ENCODE results near the gene CCNL2.
"Not testable (repeated sequence)": the region's sequence is repeated elsewhere in the genome, so short reads cannot be mapped to it uniquely, and the experiment has no call there.

CCNL2 gene

DNA sequence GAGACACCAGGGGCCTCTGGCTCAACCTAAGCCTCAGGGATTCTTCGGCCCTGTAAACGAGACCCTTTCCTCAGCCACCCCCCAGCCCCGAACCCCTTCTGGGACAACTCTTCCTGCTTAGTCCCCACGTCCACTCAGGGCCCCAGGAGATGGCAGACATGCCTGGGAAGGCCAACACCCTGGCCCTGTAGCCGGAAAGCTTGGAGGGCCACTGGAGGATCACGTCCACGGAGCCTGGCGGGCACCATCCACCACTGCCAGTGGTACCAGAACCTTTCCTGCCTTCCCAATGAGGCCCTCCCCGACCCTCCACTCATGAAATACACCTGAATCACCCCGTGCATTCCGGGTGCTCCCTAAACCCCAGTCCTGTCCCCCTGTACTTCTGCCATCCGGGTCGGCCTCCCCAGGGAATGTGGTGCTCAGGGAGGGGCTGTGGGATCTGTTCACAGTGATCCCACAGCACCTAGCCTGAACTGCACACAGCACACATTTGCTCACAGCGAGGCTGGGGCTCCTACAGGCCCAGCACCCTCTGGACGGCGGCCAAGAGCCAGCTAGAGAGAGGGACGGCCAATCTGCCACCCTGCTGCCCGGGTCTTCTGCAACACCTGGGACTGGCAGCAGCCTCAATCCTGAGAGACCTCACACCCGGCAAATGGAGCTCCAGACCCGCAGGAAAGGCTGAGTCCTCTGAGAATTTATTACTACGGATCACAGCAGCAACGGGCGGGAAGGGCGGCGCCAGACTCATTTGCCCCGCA is 25.9 kb downstream of the CCNL2 start:
- no peak for DNase-seq (ENCODE audit: low read depth, low spot score)

DNA sequence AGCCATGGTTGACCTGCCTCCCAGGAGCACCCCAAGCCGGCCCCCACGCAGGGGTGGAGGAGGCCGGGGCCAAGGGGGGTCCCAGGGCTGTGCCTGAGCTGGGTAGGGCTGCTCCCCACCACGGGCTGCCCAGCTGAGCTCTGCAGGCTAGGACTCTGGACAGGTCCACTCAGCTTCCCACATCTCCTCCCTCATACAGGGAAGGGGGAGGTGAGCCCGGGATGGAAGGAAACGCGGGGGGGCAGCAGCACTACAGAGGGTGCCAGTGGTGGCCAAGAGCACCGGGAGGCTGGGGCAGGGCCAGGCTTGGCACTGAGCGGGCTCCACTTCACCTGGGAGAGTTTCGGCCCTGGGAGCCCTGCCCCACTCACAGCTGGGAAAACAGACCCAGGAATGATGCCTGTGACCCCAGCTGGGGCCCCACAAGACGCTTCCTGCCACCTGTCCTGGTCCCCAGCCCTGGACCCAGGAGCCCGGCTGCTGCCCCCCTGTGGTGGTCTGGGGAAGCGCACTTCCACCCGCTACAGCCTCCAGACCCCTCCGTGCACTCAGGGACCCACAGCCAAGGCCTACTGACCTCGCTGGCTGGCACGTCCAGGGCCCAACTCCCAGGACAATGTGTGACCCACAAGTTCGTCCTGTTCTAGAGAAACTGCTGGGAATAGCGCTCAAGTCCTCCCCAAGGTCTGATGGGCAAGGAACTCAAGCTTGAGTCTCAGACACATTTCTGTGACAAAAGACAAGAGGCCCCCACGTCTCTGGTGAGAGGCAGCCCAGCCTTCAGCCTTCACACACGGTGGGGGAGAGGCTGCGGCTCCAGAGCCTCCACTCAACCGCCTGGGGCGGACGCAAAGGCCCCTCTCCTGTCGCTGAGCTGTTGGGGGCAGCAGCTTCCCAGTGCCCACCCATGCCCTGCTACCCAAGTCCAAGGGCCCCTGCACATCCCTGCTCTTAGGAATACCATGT is 27.1 kb downstream of the CCNL2 start:
- no peak for DNase-seq (ENCODE audit: low read depth, low spot score)

DNA sequence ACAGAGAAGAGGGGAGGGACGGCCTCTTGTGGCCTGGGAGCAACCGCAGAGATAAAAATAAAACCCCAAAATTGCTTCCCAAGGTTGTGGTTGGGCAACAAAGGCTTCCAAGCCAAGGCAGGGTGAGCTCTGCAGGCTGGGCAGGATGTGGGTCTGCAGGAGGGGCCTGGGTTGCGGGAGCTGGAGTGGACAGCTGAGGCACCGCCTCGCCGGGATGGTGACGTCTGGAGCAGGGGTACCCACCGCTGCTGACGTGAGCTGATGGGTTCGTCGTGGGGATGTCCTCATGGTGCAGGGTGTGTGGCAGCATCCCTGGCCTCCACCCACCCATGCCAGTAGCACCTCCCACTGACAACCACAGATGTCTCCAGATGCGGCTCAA is 27.8 kb downstream of the CCNL2 start:
- DNase-seq (ENCODE audit: low read depth, low spot score), result no peak

DNA sequence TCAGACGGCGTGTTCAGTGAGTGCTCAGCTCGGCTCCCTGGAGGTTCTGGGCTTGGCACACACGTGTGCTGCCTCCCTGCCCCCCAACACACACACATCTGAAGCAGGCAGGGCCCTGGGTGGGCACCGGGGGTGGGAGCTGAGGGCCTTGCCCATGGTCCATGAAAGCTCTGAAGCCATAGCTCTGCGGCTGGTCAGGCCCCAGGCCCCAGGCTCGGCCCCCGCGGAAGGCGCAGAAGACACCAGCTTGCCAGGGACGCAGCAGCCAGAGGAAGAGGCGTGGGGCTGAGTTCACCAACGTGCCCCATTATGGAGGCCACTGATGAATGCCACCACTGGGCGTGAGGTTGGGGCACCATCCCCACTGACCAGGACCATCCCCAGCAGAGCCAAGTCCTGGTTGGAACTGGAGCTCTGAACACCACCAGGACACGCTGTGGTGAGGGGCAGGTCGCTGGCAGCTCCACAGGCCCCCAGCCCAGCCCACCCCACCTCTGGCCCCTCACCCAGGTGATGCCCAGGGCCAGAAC is 28.3 kb downstream of the CCNL2 start:
- no peak for DNase-seq (ENCODE audit: low read depth, low spot score)

DNA sequence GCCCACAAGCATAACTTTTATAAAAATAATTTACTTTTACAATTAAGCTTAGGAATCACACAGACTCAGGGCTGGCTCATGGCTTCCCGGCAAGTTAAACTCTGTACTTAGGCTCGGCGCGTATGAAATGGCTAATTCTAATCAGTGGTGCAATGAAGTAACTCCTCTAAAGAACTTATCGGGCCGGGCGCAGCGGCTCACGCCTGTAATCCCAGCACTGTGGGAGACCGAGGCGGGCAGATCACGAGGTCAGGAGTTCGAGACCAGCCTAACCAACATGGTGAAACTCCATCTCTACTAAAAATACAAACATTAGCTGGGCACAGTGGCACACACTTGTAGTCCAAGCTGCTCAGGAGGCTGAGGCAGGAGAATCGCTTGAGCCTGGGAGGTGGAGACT is 29.0 kb downstream of the CCNL2 start:
- not testable (repeated sequence) for DNase-seq (ENCODE audit: low read depth, low spot score)

DNA sequence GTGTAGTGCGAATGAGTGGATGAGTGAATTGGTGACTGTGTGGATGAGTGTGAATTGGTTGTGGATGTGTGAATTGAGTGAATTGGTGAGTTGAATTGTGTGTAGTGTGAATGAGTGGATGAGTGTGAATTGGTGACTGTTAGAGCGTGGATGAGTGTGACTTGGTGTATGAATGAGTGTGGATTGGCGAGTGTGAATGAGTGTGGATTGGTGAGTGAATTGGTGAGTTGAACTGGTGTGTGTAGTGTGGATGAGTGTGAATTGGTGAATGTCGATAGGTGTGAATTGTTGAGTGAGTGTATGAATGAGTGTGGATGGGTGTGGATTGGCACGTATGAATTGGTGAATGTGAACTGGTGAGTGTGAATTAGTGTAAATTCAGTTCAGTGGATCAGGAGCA is 31.8 kb downstream of the CCNL2 start:
- DNase-seq (ENCODE audit: low read depth, low spot score), result no peak

DNA sequence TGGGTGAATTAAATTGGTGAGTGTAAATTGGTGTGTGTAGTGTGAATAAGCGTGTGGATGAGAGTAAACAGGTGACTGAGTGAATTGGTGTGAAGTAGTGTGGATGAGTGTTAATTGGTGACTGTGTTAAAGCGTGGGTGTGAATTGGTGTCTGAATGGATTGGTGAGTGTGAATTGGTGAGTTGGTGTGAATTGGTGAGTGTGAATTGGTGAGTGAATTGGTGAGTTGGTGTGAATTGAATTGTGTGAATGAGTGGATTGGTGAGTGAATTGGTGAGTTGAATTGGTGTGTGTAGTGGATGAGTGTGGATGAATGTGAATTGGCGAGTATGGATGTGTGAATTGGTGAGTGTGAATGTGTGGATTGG is 32.5 kb downstream of the CCNL2 start:
- DNase-seq (ENCODE audit: low read depth, low spot score), result no peak

DNA sequence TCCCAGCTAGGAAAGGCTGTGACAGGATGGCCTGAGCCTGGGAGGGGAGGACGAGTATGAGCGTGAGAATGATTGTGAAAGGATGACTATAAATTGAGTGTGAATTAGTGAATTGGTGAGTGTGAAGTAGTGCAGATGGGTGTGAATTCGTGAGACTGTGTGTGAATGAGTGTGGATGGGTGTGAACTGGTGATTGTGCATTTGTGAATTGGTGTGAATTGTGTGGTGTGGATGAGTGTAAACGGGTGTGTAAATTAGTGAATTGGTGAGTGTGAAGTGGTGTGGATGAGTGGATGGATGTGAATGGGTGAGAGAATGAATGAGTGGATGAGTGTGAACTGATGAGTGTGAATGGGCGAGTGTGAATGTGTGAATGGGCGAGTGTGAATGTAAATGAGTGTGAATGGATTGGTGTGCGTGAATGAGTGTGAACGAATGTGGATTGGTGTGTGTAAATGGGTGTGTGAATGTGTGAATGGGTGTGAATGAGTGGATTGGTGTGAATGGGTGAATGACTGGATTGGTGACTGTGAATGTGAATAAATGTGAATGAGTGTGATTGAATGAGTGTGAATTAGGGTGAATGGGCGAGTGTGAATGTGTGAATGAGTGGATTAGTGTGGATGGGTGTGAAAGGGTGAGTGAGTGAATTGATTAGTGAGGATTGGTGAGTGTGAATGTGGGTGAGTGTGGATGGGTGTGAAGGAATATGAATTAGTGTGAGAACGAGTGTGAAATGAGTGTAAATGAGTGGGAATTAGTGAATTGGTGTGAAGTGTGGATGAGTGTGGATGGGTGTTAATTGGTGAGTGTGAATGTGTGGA is 33.0 kb downstream of the CCNL2 start:
- DNase-seq (ENCODE audit: low read depth, low spot score), result no peak

DNA sequence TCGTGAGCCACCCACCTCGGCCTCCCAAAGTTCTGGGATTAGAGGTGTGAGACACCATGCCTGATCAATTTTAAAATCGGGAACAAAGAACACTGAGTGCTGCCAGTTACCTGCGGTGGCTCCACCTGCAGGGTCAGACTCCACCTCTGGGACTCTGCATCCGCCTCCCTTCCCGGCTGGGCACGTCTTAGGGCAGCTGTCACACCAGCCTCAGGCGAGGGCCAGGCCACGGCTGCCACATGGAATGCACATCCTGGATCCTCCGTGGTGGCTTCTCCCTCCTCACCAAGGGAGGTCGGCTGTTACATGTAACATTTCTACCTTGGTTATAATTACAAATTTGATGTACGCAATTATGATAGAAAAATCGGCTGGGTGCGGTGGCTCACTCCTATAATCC is 34.9 kb downstream of the CCNL2 start:
- DNase-seq (ENCODE audit: low read depth, low spot score), result no peak

DNA sequence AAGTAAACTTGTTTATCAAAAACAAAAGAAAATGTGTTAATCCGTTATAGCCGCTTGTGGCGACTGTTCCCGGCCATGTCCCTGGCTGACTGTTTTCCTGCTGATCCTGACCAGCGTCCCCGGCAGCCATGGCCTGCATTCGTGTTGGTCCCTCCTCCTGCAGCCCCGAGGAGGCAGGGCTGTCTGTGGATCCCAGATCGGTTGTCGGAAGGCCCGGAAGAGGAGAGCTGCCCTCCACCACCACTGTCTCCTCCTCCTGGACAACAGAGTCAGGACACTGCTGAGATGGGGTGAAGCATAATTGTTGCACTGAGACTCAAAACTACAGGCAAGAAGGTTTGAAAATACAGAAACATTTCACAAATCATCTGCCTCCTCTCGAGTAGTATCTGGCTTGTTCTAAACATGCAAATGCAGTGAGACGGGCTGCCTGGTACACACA is 37.1 kb downstream of the CCNL2 start:
- DNase-seq (ENCODE audit: low read depth, low spot score), result peak; percentile 49

DNA sequence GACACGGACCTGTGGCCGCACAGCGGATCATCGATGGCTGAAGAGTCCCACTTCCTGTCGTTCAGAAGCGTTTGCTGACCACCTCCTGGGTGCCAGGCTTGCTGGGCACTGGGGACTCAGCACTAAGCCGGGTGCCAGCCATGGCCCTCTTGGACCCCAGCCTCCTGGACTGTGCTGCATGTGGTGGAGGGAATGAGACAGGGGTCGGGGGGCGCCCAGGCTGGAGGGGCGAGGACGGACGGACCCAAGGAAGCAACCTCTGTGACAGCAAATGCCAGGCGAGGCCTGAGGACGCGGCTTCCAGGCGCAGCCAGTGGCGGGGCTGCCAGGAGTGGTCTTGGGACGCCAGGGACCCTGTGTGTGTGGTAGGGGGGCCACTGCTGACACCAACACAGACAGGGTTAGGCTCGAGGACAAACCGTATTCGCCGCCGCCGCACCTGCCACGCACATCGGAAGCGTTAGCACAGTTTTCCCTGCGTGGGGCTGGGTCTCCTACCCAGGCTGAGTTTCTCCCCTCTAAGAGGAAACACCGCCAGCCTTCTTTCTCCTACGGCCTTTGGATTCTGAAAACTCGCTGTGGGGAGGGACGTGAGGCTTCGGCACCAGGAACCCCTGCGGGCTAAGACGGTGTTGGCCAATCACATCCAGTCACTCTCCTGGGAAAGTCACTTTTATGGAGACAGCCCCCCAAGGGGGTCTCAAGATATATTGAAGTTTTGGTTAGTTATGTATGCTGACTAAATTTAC is 37.7 kb downstream of the CCNL2 start:
- DNase-seq (ENCODE audit: low read depth, low spot score), result no peak

DNA sequence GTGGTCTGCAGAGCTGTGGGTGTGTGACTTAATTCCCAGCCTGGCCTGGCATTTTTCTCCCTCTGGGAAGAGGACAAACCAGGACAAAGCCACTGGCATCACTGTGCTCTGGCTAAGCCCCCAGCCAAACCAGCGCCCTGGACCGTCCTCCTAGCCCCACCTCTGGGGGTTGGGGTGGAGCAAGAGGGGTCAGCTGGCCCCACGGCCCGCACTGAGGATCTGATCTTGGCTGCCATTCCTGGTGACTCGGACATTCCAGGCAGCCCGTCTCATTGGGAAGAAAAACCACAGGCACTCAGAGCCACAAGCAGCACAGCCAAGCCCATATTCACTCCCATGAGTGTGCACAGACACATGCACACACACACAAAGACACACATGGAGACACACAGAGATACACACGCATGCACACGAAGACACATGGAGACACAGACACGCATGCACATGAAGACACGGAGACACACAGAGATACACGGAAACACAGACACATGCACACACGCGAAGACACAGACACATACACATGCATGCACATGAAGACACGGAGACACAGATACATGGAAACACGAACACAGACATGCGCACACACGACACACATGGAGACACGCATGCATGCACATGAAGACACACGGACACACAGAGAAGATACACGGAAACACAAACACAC is 38.5 kb downstream of the CCNL2 start:
- DNase-seq (ENCODE audit: low read depth, low spot score), result no peak

DNA sequence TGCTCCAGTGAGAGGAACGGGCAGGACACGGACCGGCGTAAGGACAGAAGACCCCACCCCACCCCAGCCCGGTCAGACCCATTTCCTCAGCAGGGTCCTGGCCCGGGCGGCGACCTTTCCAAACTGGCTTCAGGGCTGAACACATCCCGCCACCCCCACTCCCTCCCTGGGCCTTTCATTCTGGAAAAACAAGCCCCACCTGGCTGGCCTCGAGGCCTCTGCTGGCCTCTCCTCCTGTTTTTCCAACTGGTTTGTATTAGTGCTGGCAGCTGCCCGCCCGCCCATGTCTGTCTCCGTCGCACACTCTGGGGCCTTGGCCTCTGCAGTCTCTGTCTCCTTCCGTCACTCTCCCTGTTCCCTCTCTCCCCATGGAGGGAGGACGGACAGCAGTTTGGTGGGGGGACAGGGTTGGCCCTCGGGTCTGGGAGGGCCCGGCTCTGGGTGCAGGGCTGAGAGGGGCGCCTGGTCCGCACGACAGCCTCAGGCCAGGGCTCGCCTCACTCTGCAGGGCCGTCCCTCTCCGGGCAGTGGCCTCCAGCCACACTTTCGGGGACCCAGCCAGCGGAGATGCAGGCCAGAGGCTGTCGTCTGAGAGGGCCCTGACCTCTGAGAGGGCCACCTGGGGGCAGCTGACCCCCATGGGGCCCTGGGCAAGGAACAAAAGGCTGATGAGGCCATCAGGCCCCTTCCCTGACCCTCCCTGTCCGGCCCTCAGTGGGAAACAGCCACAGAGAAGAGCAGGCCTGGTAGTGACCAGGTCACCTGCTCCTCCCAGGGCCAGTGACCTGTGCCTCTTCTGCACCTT is 39.3 kb downstream of the CCNL2 start:
- DNase-seq (ENCODE audit: low read depth, low spot score), result peak; percentile 79

DNA sequence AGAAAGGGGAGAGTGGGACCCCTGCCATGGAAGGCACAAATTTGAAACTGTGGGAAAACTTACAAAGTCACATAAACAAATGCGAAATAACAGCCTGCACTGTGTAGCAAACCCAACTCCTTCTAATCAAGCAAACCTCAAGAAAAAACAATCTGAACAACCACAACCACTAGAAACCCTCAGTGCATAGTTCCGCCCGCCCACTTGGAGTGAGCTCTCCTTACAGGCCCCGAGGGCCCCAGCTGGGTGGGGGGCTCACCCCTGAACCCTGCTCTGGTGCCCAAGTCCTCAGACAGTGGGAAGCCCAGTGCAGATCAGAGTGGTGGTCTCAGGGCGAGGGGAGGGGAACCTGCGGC is 39.8 kb downstream of the CCNL2 start:
- DNase-seq (ENCODE audit: low read depth, low spot score), result peak; percentile 81

DNA sequence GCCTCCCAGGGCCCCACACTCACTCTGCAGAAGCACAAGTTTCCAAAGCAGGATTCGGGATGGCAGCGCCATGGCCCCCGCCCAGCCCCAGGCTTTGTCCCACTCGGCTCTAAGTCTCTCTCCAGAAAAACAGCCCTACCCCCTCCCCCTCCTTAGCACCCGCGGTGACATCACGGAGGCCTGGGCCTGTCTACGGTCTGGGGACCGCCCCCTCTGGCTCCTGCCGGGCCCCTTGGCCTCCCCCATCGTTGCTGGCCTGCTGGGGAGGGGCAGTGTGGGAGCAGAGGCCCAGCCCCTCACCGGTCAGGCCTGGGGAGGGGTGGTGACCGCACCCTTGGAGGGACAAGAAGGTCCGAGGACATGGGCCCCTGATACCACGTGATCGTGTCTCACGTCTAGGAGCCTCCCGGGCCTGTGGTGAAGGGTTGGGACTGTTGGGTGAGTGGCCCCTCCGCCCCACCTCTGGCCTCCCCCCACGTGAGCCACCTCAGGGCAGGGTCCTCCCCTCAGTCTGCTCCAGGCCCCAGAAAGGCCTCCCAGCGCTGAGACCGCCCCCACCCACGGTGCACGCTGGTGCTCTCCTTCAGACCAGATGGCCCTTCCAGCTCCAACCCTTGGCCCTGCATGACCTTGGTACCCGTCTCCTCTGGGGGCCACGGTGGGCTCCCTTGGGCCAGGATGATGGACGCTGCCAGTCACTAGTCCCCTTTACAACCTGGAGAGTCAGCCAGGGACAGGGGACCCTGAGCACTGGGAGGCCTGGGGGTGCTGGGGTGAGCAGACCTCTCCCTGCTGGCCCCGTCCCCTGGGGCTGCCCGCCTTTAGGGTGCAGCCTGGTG is 40.5 kb downstream of the CCNL2 start, which contains the start of gene MXRA8:
Gene MXRA8, minus strand, starts transcription at position 123 of the 839 bp plus-strand sequence. Its CDS starts 51 bp downstream, at position 72.
- DNase-seq (ENCODE audit: low read depth, low spot score), result peak; percentile 60

DNA sequence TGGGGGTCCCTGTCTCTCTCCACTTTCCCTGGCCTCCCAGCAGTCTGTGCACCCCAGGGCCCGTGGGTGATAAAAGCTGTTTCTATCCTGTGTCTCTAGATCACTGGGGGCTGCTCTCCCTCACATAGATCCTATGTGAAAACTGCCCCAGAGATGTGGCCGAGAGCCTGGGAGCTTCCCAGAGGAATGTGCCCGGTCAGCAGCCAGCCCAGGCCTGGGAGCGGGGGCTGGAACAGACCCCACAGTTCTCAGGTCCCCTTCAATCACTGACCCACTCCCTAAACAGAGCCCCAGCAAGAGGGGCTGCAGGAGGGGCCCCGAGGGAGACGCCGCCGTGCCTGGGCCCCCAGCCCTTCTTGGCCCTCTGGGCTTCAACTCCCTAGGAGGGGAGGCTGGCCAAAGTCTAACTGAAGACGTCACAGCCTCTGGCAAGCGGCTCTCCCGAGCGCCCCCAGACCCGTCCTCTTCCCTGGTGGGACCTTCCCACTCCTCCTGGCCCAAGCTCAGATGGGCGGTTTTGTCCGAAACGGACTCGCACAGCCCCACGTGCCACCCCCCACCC is 41.2 kb downstream of the CCNL2 start:
- no peak for DNase-seq (ENCODE audit: low read depth, low spot score)

DNA sequence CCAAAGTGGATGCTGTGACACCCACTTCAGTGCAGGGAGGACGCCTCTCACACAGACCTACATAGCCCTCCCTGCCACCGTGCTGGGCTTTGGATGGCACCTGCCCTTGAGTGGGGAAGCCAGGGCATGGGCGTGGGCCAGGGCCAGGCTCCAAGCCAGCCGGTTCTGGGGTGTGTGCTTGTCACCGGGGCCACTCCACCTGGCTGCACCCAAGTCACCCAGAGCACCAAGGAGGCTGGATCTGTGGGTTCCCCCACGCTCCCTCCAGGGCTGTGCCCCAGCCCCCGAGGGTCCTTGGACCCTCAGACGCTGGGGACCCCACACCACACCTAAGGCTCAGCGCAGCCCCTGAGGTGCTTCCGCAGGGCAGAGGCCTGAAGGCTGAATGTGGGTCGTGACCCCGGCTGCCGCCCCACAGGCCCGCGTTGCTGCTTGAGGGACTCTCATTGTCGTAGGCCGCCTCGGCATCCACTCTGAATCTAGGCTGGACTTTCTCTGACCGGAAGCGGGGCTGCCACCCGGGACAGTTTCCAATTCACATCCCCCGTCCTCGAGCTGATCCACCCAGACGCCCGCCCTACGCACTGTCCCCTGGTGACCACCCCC is 42.2 kb downstream of the CCNL2 start:
- DNase-seq (ENCODE audit: low read depth, low spot score), result no peak

All from brain pericyte (primary cell).